Measurements from ENCODE around the gene STYK1.

Gene STYK1, protein sequence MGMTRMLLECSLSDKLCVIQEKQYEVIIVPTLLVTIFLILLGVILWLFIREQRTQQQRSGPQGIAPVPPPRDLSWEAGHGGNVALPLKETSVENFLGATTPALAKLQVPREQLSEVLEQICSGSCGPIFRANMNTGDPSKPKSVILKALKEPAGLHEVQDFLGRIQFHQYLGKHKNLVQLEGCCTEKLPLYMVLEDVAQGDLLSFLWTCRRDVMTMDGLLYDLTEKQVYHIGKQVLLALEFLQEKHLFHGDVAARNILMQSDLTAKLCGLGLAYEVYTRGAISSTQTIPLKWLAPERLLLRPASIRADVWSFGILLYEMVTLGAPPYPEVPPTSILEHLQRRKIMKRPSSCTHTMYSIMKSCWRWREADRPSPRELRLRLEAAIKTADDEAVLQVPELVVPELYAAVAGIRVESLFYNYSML

DNA sequence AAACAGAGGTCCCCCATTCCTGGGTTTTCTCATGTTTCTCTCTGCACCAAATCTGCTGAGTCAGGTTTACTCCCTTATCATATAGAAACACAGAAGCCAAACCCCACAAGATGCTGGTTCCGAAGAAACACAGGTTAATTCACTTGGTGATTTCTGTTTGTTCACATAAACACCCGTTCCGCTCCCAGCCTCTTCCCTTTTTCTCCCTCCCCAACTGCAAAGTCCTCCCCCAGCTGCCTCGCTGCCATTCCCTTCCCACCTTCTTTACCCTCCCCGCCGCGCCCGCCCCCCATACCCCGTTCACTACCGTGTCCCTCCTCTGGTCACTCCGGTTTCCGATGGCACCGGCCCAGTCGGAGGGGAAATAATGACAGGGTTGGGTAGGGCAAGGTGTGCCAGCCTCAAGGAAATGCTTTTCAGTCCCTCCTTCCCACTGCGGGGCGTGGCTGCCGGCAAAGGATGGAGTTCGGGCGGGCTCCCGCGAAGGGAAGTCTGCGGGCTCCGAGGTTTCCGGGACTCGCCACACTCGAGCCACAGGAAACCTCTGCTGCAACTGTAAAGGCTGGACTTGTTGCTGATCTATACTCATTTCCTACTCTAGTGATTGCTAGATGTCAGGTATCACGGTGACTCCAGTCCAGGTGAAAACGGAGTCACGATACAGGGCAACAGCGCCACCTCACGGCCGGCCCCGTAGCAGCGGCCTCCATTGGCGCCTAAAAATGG is at the start of gene STYK1:
TSS of gene STYK1 (minus strand) at position 394 of the 726 bp plus-strand sequence. CDS start 39,434 bp downstream, outside the sequence.
- DNase-seq (ENCODE audit: low read depth in 2 of 2), result peak; percentile 21 to 61

GRCh38 chr12:10722905-10723746 is 49.3 kb upstream of the STYK1 start, which contains the start of gene YBX3:
YBX3 (minus strand) TSS chr12:10723323; CDS start chr12:10723111, 212 bp downstream.
- peak; percentile 17 to 58 for DNase-seq (ENCODE audit: low read depth in 2 of 2)

- DNase-seq (ENCODE audit: low read depth in 2 of 2), result peak; percentile 23 to 41
Measured at GRCh38 chr12:10722502-10722904, 48.7 kb upstream of the STYK1 start.

DNA sequence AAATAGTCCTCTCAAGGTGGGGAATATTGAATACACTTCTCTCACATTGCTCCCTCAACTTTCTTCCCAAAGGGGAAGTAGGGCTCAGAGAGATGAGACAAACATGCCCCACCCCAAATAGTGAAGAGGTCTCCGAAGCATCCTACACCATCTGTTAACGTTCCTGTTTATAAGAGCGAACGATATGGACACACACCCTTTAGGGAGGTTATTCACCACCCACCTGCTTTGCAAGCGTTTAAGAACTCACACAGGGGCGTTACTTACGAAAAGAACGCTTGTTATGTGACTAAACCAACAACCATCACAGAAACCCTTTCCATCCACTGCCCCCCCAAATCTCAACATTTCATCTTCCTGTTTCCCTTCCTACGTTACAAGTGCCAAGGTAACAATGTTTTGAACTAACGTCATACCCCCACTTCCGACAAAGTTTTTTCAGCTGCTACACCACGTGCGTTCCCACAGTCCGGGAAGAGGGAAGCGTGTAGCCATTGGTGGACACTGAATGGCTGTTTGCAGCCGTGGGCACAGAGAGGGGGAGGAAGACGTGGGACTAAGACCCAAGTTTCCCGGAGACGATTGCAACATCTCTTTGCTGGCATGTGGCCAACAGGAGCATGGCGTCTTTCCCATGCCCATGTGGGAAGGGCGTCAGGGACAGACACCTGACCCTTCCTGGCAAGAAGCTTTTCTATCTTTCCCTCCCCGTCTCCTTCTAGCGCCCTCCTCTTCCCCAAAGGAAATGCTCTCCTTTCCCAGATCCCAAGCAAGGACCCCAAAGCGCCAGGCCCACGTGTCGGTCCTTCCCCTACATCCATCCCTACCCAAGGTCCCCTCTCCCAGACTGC is 48.0 kb upstream of the STYK1 start:
- DNase-seq (ENCODE audit: low read depth in 2 of 2), result peak; percentile 20 to 47

DNA sequence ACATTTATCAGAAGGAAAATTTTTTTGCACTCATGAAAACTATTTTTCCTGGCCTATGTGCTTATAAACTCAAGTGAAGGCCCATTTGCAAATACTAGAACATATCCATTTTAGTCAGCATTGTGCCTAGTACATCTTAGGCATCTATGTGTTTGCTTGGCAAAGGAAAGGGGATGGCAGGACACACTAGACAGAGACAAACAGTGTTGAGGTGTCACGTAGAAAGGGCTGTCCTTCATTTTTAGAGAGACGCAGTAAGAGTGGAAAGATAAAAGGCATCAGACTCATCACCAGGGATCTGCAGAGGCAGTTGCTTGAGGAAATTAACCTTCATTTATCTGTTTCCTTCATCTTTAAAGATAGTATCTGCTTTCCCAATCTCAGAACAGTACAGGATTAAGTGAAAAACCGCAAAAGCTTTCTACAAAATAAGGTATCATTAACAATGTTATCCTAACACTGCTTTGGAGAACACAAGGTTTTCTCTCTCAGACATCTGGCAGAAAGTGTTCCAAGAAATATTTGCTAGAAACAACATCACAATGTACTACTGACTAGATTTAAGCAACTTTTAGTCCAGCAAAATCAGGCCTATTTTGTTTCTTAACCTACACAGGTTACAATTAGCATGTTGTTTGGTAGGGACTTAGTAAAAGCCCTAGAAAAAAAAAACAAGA is 47.3 kb upstream of the STYK1 start:
- no peak for DNase-seq (ENCODE audit: low read depth in 2 of 2)

- DNase-seq (ENCODE audit: low read depth in 2 of 2), result no peak
Measured at GRCh38 chr12:10719482-10719881, 45.6 kb upstream of the STYK1 start.

DNA sequence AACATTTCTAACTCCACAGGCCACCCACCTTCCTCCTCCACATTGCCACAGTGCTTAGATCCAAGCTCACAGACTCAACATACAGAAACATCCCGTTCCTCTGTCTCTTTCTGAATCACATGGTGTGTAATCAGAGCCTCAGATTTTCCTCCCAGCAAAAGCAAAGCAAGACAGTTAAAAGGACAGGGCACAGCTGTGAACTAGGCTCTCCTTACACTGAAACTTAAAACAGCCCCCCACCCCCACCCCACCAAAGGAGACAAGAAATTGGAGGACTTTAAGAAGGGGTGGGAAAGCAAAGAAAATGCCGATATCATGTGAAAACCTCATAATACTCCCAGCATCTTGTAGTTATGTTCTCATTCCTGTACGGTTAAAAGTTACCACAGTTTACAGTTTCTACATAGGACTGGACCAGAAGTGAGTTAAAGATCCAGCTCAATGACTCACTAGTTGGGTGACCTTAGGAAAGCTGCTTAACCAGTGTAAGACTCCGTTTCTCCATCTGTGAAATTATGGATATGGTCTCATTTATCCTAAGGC is 44.5 kb upstream of the STYK1 start:
- no peak for DNase-seq (ENCODE audit: low read depth in 2 of 2)

- no peak for DNase-seq (ENCODE audit: low read depth in 2 of 2)
Measured at GRCh38 chr12:10717410-10717809, 43.6 kb upstream of the STYK1 start.

- DNase-seq (ENCODE audit: low read depth in 2 of 2), result no peak
Measured at GRCh38 chr12:10716704-10717315, 43.0 kb upstream of the STYK1 start.

GRCh38 chr12:10716277-10716676 is 42.4 kb upstream of the STYK1 start:
- no peak for DNase-seq (ENCODE audit: low read depth in 2 of 2)

- DNase-seq (ENCODE audit: low read depth in 2 of 2), result no peak
Measured at GRCh38 chr12:10715491-10715890, 41.6 kb upstream of the STYK1 start.

DNA sequence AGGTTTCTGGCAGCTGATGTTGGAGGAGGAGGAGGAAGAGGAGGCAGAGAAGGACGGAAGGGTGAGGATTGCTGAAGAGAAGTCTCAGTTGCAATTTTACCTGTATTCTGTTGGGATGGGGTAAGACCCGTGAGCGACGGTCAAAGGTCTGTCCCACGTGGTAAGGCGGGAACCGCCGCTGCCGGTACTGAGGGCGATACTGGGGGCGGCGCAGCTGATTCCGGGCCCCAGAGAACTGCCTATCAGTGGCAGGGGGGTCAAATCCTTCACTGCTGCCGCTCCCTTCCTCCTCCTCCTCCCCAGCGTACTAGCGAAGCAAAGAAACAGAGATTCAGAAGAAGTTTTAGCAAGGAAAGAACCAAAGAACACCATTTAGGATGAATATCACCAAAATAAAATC is 36.0 kb upstream of the STYK1 start:
- DNase-seq (ENCODE audit: low read depth in 2 of 2), result no peak

- no peak for DNase-seq (ENCODE audit: low read depth in 2 of 2)
Measured at GRCh38 chr12:10708862-10709261, 35.0 kb upstream of the STYK1 start.

GRCh38 chr12:10705655-10706054 is 31.8 kb upstream of the STYK1 start:
- DNase-seq (ENCODE audit: low read depth in 2 of 2), result no peak

- DNase-seq (ENCODE audit: low read depth in 2 of 2), result no peak
Measured at GRCh38 chr12:10701843-10702242, 28.0 kb upstream of the STYK1 start.

GRCh38 chr12:10701131-10701681 is 27.4 kb upstream of the STYK1 start:
- DNase-seq (ENCODE audit: low read depth in 2 of 2), result peak; percentile 14 to 30

DNA sequence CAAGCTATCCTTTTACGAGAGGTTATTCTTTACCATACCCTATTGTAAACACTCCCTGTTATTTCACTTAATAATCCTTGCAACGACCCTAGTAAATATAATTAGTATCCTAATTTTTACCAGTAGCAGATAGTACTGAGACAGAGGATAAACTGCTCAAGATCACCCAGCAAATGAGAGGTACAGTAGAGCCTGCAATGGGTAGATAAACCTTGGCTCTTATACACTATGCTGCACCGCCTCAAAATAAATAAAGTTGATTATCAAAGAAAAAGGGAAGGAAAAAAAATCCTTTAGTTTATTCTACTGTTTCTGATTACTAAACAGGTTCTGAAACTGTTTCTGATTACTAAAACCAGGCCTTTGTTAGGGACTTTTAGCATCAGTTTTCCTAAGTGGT is 26.7 kb upstream of the STYK1 start:
- DNase-seq (ENCODE audit: low read depth in 2 of 2), result no peak

- no peak for DNase-seq (ENCODE audit: low read depth in 2 of 2)
Measured at GRCh38 chr12:10697862-10698261, 24.0 kb upstream of the STYK1 start.

- no peak for DNase-seq (ENCODE audit: low read depth in 2 of 2)
Measured at GRCh38 chr12:10697156-10697555, 23.3 kb upstream of the STYK1 start.
